NCI-H2196 treated with DMSO at 0.1 percent for 48 hours (cell line): Measurements from ENCODE around the gene PCDHB15.
"Not testable (repeated sequence)": the region's sequence is repeated elsewhere in the genome, so short reads cannot be mapped to it uniquely, and the experiment has no call there.

Experiments used
- DNase-seq: peaks from one replicate; lab custom pipeline; 2025; ENCODE audit not compliant: unreplicated experiment; lab: John Stamatoyannopoulos, UW

PCDHB15 gene

GRCh38 chr5:141245250-141245717, at the start of gene PCDHB15:
PCDHB15 (plus strand) TSS chr5:141245395; CDS start chr5:141245579, 184 bp downstream.
- DNase-seq = no peak

- no peak for DNase-seq
Observed at GRCh38 chr5:141196363-141196762, 48.8 kb upstream of the PCDHB15 start.

- no peak for DNase-seq
Observed at GRCh38 chr5:141199359-141200235, 45.6 kb upstream of the PCDHB15 start, which contains the start of gene PCDHB11. PCDHB11 (plus strand) TSS chr5:141199627; CDS start chr5:141199775, 148 bp downstream.

- DNase-seq = not testable (repeated sequence)
Observed at GRCh38 chr5:141201126-141201525, 44.1 kb upstream of the PCDHB15 start.

GRCh38 chr5:141201646-141202045, 43.5 kb upstream of the PCDHB15 start:
- DNase-seq = not testable (repeated sequence)

- DNase-seq = no peak
Observed at GRCh38 chr5:141208478-141208877, 36.7 kb upstream of the PCDHB15 start, which contains the start of gene PCDHB12. PCDHB12 (plus strand) TSS chr5:141208719; CDS start chr5:141208908, 189 bp downstream.

GRCh38 chr5:141210281-141210680, 34.9 kb upstream of the PCDHB15 start:
- DNase-seq = not testable (repeated sequence)

GRCh38 chr5:141210849-141211248, 34.3 kb upstream of the PCDHB15 start:
- DNase-seq = not testable (repeated sequence)

- DNase-seq = not testable (repeated sequence)
Observed at GRCh38 chr5:141213656-141214339, 31.4 kb upstream of the PCDHB15 start, which contains the start of gene PCDHB13. PCDHB13 (plus strand) TSS chr5:141213919; CDS start chr5:141214124, 205 bp downstream.

GRCh38 chr5:141214583-141214982, 30.6 kb upstream of the PCDHB15 start:
- DNase-seq = not testable (repeated sequence)

GRCh38 chr5:141215504-141215903, 29.7 kb upstream of the PCDHB15 start:
- DNase-seq = not testable (repeated sequence)

- not testable (repeated sequence) for DNase-seq
Observed at GRCh38 chr5:141216035-141216434, 29.2 kb upstream of the PCDHB15 start.

- peak; percentile 10 for DNase-seq
Observed at GRCh38 chr5:141223112-141223783, 21.9 kb upstream of the PCDHB15 start, which contains the start of gene PCDHB14. PCDHB14 (plus strand) TSS chr5:141223343; CDS start chr5:141223506, 163 bp downstream.

GRCh38 chr5:141224844-141225243, 20.4 kb upstream of the PCDHB15 start:
- DNase-seq = not testable (repeated sequence)

- not testable (repeated sequence) for DNase-seq
Observed at GRCh38 chr5:141225421-141225820, 19.8 kb upstream of the PCDHB15 start.

- no peak for DNase-seq
Observed at GRCh38 chr5:141234109-141234667, 11.0 kb upstream of the PCDHB15 start.

GRCh38 chr5:141235922-141236321, 9.3 kb upstream of the PCDHB15 start:
- not testable (repeated sequence) for DNase-seq

GRCh38 chr5:141236516-141237313, 8.5 kb upstream of the PCDHB15 start:
- no peak for DNase-seq

GRCh38 chr5:141241496-141241895, 3.7 kb upstream of the PCDHB15 start:
- DNase-seq = no peak

GRCh38 chr5:141246971-141247370, 1.8 kb downstream of the PCDHB15 start:
- not testable (repeated sequence) for DNase-seq
